CD14-positive monocyte (primary cell): ENCODE data around the gene TGM4. TPM values are rescaled to one million over a fixed set of nuclear protein-coding genes. Genes with fewer than 3 reads are reported as not detected.

Experiments used
- DNase-seq, 3 donors: peaks; one replicate each; pipeline ENCODE4 v3.0.0-alpha.2; 2011 to 2022
- H2AFZ ChIP-seq: 2 replicates; pipeline ENCODE4 v1.6.0; 2012; ENCODE audit warnings: mild to moderate bottlenecking, low read depth, low read length, inconsistent platforms; ENCODE audit not compliant: insufficient read depth, poor library complexity, severe bottlenecking
- H3K27ac ChIP-seq, 2 donors: 1 replicate in 1 of 2; 2 replicates in 1 of 2; pipeline ENCODE4 v1.5.1; 2012 to 2013; ENCODE audit warnings: low read length in 2 of 2, control low read depth in 1 of 2, inconsistent platforms in 1 of 2, low read depth in 1 of 2, mild to moderate bottlenecking in 1 of 2
- H3K27me3 ChIP-seq, 2 donors: one replicate each; pipeline versions ENCODE4 v1.6.0 to v1.6.1; 2011 to 2013; ENCODE audit warnings: low read length in 2 of 2; ENCODE audit not compliant: control insufficient read depth in 2 of 2, insufficient read depth in 2 of 2
- H3K36me3 ChIP-seq, 2 donors: replicated peaks in 1 of 2; 1 replicate in 1 of 2; 2 replicates in 1 of 2; pipeline versions ENCODE4 v1.5.1 to v1.6.1; 2012 to 2013; ENCODE audit warnings: low read length in 2 of 2, control low read depth in 1 of 2, inconsistent platforms in 1 of 2, mild to moderate bottlenecking in 1 of 2; ENCODE audit not compliant: insufficient read depth in 2 of 2, control insufficient read depth in 1 of 2
- H3K4me1 ChIP-seq, 2 donors: 1 replicate in 1 of 2; 2 replicates in 1 of 2; pipeline versions ENCODE4 v1.5.1 to v1.6.1; 2012 to 2013; ENCODE audit warnings: low read length in 2 of 2, control low read depth in 1 of 2, inconsistent platforms in 1 of 2, mild to moderate bottlenecking in 1 of 2, moderate library complexity in 1 of 2; ENCODE audit not compliant: insufficient read depth in 2 of 2, control insufficient read depth in 1 of 2
- H3K4me2 ChIP-seq: replicated peaks from 2 replicates; pipeline ENCODE3; 2012; ENCODE audit warnings: low read length, moderate library complexity, mild to moderate bottlenecking; ENCODE audit not compliant: poor library complexity, severe bottlenecking; ENCODE audit errors: extremely low read depth
- H3K4me3 ChIP-seq, 3 experiments: fragments of 200-600 bp in 1 of 3; sonication (generic) in 1 of 3; replicated peaks in 1 of 3; 1 replicate in 2 of 3; 2 replicates in 1 of 3; pipeline ENCODE4 v1.5.1; 2011 to 2013; ENCODE audit warnings: low read length in 3 of 3, mild to moderate bottlenecking in 3 of 3, control low read depth in 2 of 3, low read depth in 2 of 3, inconsistent platforms in 1 of 3, moderate library complexity in 1 of 3
- H3K79me2 ChIP-seq: 2 replicates; pipeline ENCODE4 v1.6.0; 2012; ENCODE audit warnings: mild to moderate bottlenecking, control low read depth, inconsistent platforms, low read length, moderate library complexity; ENCODE audit not compliant: insufficient read depth
- H3K9ac ChIP-seq: 2 replicates; pipeline ENCODE4 v1.6.0; 2017; ENCODE audit warnings: low read length, mild to moderate bottlenecking; ENCODE audit not compliant: insufficient read depth, poor library complexity, severe bottlenecking
- H3K9me3 ChIP-seq, 2 donors: replicated peaks in 1 of 2; 1 replicate in 1 of 2; 2 replicates in 1 of 2; pipeline versions ENCODE4 v1.5.1 to v1.6.1; 2012 to 2013; ENCODE audit warnings: low read length in 2 of 2, control low read depth in 1 of 2; ENCODE audit not compliant: control insufficient read depth in 1 of 2, insufficient read depth in 1 of 2
- H4K20me1 ChIP-seq: 2 replicates; pipeline ENCODE4 v1.6.0; 2012; ENCODE audit warnings: mild to moderate bottlenecking, low read length, control low read depth, moderate library complexity; ENCODE audit not compliant: insufficient read depth
- H3K27ac Mint-ChIP-seq, 7 donors: one replicate each; pipeline ENCODE4 v1.8.0; 2020; ENCODE audit warnings: mild to moderate bottlenecking in 7 of 7, mixed read lengths in 7 of 7, moderate library complexity in 6 of 7, inconsistent platforms in 2 of 7
- H3K27me3 Mint-ChIP-seq, 3 donors: one replicate each; pipeline ENCODE4 v1.8.0; 2021 to 2022; ENCODE audit warnings: low read depth in 3 of 3, mild to moderate bottlenecking in 3 of 3, mixed read lengths in 3 of 3, moderate library complexity in 3 of 3, inconsistent platforms in 1 of 3
- H3K36me3 Mint-ChIP-seq, 2 donors: one replicate each; pipeline ENCODE4 v1.8.0; 2020; ENCODE audit warnings: mixed read lengths in 2 of 2, inconsistent platforms in 1 of 2, mild to moderate bottlenecking in 1 of 2
- H3K4me1 Mint-ChIP-seq: one replicate; pipeline ENCODE4 v1.8.0; 2020; ENCODE audit warnings: mild to moderate bottlenecking, mixed read lengths
- H3K4me3 Mint-ChIP-seq, 2 donors: one replicate each; pipeline ENCODE4 v1.8.0; 2020; ENCODE audit warnings: mild to moderate bottlenecking in 2 of 2, mixed read lengths in 2 of 2, moderate library complexity in 1 of 2
- H3K9me3 Mint-ChIP-seq, 7 donors: one replicate each; pipeline ENCODE4 v1.8.0; 2020 to 2022; ENCODE audit warnings: mixed read lengths in 7 of 7, mild to moderate bottlenecking in 6 of 7, moderate library complexity in 6 of 7, inconsistent platforms in 2 of 7
- WGBS: methylation state at CpG from one replicate; pipeline ENCODE4 v1.1.5; 2013; ENCODE audit warnings: missing lambda C conversion rate; ENCODE audit not compliant: insufficient coverage; 5-methylcytosine and 5-hydroxymethylcytosine counted together
- intact Hi-C, 2 donors: fragments of 100-400 bp; cut with micrococcal nuclease; formaldehyde crosslinking; loops; one replicate each; pipeline versions ENCODE4 v1.15.0 to v1.15.1; 2023
- polyA plus RNA-seq, 3 donors: library from polyadenylated mRNA; depleted of rRNA in 1 of 3; unstranded in 2 of 3; stranded (reverse) in 1 of 3; fragments of 300-500 nt in 2 of 3; fragments of >200 nt in 1 of 3; fragmentation: Illumina TruSeq in 2 of 3; gene quantifications; 1 replicate in 2 of 3; 2 replicates in 1 of 3; pipeline ENCODE4 v1.2.3, GENCODE V29; 2012 to 2021
- TF ChIP-seq, protein P1 (sequence below): fragments of 200-600 bp; IDR thresholded peaks from one replicate; pipeline ENCODE4 v1.8.0; 2022; ENCODE audit warnings: antibody characterized with exemption, mild to moderate bottlenecking

TGM4 gene
- polyA plus RNA-seq, 3 donors = 0.04 TPM; not detected in 2

DNA sequence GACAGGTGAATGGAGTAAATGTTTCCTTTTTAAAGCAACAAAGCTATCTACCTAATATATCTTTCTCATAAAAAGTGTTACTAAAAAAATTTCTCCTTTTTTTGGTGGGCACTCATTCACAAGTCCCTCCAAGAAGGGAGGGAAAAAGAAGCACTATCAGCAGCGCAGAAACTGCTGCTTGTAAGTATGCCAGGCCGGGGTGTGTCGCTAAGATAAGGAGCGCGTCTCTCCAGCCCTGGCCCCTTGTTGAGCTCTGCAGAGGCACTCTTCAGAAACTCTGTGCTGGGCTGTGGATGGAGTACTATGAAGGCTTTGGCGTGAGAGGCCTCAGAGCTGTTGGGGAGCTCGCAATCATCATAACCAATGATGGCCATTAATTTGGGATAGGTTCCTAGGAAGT lies 52.5 kb downstream of the TGM4 start:
- no peak overlapping the region for H3K4me3 Mint-ChIP-seq
- no peaks in the 10 kb centered on the region for H3K79me2 ChIP-seq
- peaks cover 76 to 98% of the 10 kb centered on the region in 2 donors for H3K36me3 ChIP-seq
- H3K9me3 Mint-ChIP-seq = no peaks in the 10 kb centered on the region
- TF ChIP-seq, protein P1, sequence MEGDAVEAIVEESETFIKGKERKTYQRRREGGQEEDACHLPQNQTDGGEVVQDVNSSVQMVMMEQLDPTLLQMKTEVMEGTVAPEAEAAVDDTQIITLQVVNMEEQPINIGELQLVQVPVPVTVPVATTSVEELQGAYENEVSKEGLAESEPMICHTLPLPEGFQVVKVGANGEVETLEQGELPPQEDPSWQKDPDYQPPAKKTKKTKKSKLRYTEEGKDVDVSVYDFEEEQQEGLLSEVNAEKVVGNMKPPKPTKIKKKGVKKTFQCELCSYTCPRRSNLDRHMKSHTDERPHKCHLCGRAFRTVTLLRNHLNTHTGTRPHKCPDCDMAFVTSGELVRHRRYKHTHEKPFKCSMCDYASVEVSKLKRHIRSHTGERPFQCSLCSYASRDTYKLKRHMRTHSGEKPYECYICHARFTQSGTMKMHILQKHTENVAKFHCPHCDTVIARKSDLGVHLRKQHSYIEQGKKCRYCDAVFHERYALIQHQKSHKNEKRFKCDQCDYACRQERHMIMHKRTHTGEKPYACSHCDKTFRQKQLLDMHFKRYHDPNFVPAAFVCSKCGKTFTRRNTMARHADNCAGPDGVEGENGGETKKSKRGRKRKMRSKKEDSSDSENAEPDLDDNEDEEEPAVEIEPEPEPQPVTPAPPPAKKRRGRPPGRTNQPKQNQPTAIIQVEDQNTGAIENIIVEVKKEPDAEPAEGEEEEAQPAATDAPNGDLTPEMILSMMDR = no peak
- H3K4me3 ChIP-seq = no peak overlapping the region
- H4K20me1 ChIP-seq = no peaks in the 10 kb centered on the region
- peaks cover 87 to 94% of the 10 kb centered on the region in 2 donors for H3K36me3 Mint-ChIP-seq
- no peaks in the 10 kb centered on the region for H3K4me1 ChIP-seq
- no peaks in the 10 kb centered on the region for H3K4me1 Mint-ChIP-seq
- intact Hi-C loops = no loop called here
- H3K27me3 ChIP-seq = no peaks in the 10 kb centered on the region
- H3K27me3 Mint-ChIP-seq = peaks cover 0 to 2% (median 0%) of the 10 kb centered on the region in 3 donors
- no peaks in the 10 kb centered on the region for H3K9me3 ChIP-seq
- DNase-seq = no peak
- H3K27ac ChIP-seq = no peak overlapping the region
- no peak overlapping the region for H2AFZ ChIP-seq
- H3K4me2 ChIP-seq = no peak overlapping the region
- 97% methylated on average over 5 of the region's 7 CpGs for WGBS
- no peak overlapping the region for H3K27ac Mint-ChIP-seq
- H3K9ac ChIP-seq = no peak overlapping the region

- no peaks in the 10 kb centered on the region for H3K4me1 Mint-ChIP-seq
- H3K9me3 Mint-ChIP-seq = no peaks in the 10 kb centered on the region
- 93% methylated on average over 6 of the region's 7 CpGs for WGBS
- intact Hi-C loops = no loop called here
- H3K36me3 ChIP-seq = peaks cover 76 to 98% of the 10 kb centered on the region in 2 donors
- no peak overlapping the region for H2AFZ ChIP-seq
- H3K27ac Mint-ChIP-seq = peak overlapping the region in 1 of 7 donors; percentile 46
- H3K27ac ChIP-seq = no peak overlapping the region
- no peaks in the 10 kb centered on the region for H3K79me2 ChIP-seq
- no peak for DNase-seq
- no peaks in the 10 kb centered on the region for H4K20me1 ChIP-seq
- no peak overlapping the region for H3K4me2 ChIP-seq
- no peak overlapping the region for H3K9ac ChIP-seq
- no peak overlapping the region for H3K4me3 ChIP-seq
- H3K27me3 ChIP-seq = no peaks in the 10 kb centered on the region
- TF ChIP-seq, protein P1 = no peak
- no peaks in the 10 kb centered on the region for H3K9me3 ChIP-seq
- H3K27me3 Mint-ChIP-seq = peaks cover 0 to 2% (median 0%) of the 10 kb centered on the region in 3 donors
- no peak overlapping the region for H3K4me3 Mint-ChIP-seq
- no peaks in the 10 kb centered on the region for H3K4me1 ChIP-seq
- H3K36me3 Mint-ChIP-seq = peaks cover 87 to 94% of the 10 kb centered on the region in 2 donors
Observed at GRCh38 chr3:44927371-44927770, 53.0 kb downstream of the TGM4 start.
